Caco-2 (cell line): ENCODE data around the gene GRK3. TPM values are rescaled to one million over a fixed set of nuclear protein-coding genes. Genes with fewer than 3 reads are reported as not detected.

Experiments used
- BruUV-seq: library from RNA; stranded (reverse); fragments of 400-500 nt; replicated peaks from 2 replicates; lab custom pipeline; 2021; lab: Mats Ljungman, UMichigan
- CTCF ChIA-PET: fragments of 300-600 bp; sonication (Branson Sonifier 250); formaldehyde crosslinking; loops from one replicate; lab custom pipeline; 2022; ENCODE audit warnings: antibody characterized with exemption; lab: Charles Lee
- POLR2A ChIA-PET: fragments of 300-600 bp; sonication (Branson Sonifier 250); formaldehyde crosslinking; loops from one replicate; lab custom pipeline; 2022; ENCODE audit warnings: antibody characterized with exemption; lab: Charles Lee
- DNase-seq, 2 experiments: peaks; one replicate each; pipeline versions ENCODE4 v3.0.0 to v3.0.0-alpha.2; 2020 to 2022
- H3K27me3 ChIP-seq: replicated peaks from 2 replicates; pipeline ENCODE4 v1.6.0; 2011; ENCODE audit warnings: low read length; ENCODE audit not compliant: control insufficient read depth, insufficient read depth
- H3K36me3 ChIP-seq: 2 replicates; pipeline ENCODE4 v1.5.1; 2011; ENCODE audit warnings: low read length; ENCODE audit not compliant: control insufficient read depth, insufficient read depth
- H3K4me1 ChIP-seq: fragments of 250-450 bp; sonication (Bioruptor Pico); 2 replicates; pipeline ENCODE4 v1.5.1; 2020; ENCODE audit warnings: mild to moderate bottlenecking
- H3K4me3 ChIP-seq: 2 replicates; pipeline ENCODE4 v1.5.1; 2011; ENCODE audit warnings: low read depth, mild to moderate bottlenecking, control low read depth, low read length
- H3K9me3 ChIP-seq: fragments of 250-450 bp; sonication (Bioruptor Pico); 2 replicates; pipeline ENCODE4 v1.5.1; 2020; ENCODE audit warnings: mild to moderate bottlenecking, moderate library complexity
- H3K27ac Mint-ChIP-seq: one replicate; pipeline ENCODE4 v1.8.0; 2022; ENCODE audit warnings: mixed read lengths; ENCODE audit not compliant: unreplicated experiment
- H3K27me3 Mint-ChIP-seq: one replicate; pipeline ENCODE4 v1.8.0; 2022; ENCODE audit warnings: mixed read lengths; ENCODE audit not compliant: insufficient read depth, unreplicated experiment
- H3K36me3 Mint-ChIP-seq: one replicate; pipeline ENCODE4 v1.8.0; 2022; ENCODE audit warnings: mild to moderate bottlenecking, mixed read lengths; ENCODE audit not compliant: insufficient read depth, unreplicated experiment
- H3K4me1 Mint-ChIP-seq: one replicate; pipeline ENCODE4 v1.8.0; 2022; ENCODE audit warnings: low read depth, mixed read lengths; ENCODE audit not compliant: unreplicated experiment
- H3K4me3 Mint-ChIP-seq: one replicate; pipeline ENCODE4 v1.8.0; 2022; ENCODE audit warnings: mild to moderate bottlenecking, moderate library complexity, mixed read lengths; ENCODE audit not compliant: unreplicated experiment
- H3K9me3 Mint-ChIP-seq: one replicate; pipeline ENCODE4 v1.8.0; 2022; ENCODE audit warnings: mixed read lengths; ENCODE audit not compliant: unreplicated experiment
- intact Hi-C: fragments of 100-400 bp; cut with micrococcal nuclease; formaldehyde crosslinking; loops from one replicate; pipeline ENCODE4 v1.10.0; 2022; ENCODE audit not compliant: unreplicated experiment
- total RNA-seq: library from RNA; stranded (reverse); gene quantifications from 2 replicates; pipeline ENCODE4 v1.2.3, GENCODE V29; 2022
- TF ChIP-seq, protein P1 (sequence below), 2 experiments: fragments of 200-600 bp in 1 of 2; IDR thresholded peaks; 1 replicate in 1 of 2; 2 replicates in 1 of 2; pipeline versions ENCODE4 v1.5.1 to v1.8.0; 2011 to 2022; ENCODE audit warnings: antibody characterized with exemption in 1 of 2, control low read depth in 1 of 2, inconsistent platforms in 1 of 2, low read depth in 1 of 2, low read length in 1 of 2, mild to moderate bottlenecking in 1 of 2, moderate library complexity in 1 of 2; ENCODE audit not compliant: insufficient read depth in 1 of 2, severe bottlenecking in 1 of 2, unreplicated experiment in 1 of 2

The GRK3 gene
- total RNA-seq, 1 experiment from 2014 or later, result 9.7 TPM

DNA sequence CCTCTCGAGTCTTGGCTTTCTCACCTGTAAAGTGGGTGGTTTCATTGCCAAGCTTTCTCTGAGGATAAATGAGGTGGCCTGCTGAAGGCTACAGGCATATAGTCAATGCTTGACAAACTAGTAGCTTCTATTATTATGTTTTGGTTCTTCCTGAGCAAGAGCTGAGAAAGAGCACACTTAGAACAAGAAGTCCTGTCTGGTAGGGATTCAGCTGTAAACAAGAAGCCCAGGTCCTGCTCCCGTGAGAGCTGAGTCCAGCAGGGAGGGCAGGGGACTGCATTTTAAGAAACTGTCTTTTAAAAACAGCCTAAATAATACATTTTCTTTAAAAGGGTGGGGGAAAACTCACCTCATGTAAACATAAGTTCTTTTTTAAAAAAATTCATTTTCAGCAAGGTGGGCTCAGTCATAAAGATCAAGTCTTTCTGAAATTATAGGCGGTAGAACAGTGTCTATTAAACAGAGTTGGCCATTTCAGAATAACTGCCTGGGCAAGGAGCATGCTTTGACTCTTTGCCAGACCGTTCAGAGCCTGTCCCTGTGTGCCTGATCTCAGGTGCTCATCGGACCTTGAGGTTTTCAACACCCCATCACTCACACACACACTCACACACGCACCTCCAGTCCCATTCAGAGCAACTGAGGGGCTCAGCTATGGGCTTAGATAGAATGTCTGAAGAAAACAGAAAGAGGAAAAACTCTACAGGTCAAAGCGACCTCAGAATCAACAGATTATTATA lies 148.4 kb downstream of the GRK3 start:
- no TSS peak for BruUV-seq
- DNase-seq, result no peak
- H3K36me3 ChIP-seq, result no peaks in the 10 kb centered on the region
- intact Hi-C loops, result no loop called here
- Mint-ChIP-seq H3K27ac (no peak overlapping the region), H3K36me3 (peaks cover 4% of the 10 kb centered on the region), H3K27me3 (no peaks in the 10 kb centered on the region), H3K4me3 (no peak overlapping the region), H3K9me3 (no peaks in the 10 kb centered on the region), H3K4me1 (no peaks in the 10 kb centered on the region)
- no peaks in the 10 kb centered on the region for H3K9me3 ChIP-seq
- H3K4me1 ChIP-seq, result no peaks in the 10 kb centered on the region
- H3K27me3 ChIP-seq, result no peaks in the 10 kb centered on the region
- CTCF ChIA-PET, result no interaction called here
- H3K4me3 ChIP-seq, result no peak overlapping the region
- POLR2A ChIA-PET, result no interaction called here
- TF ChIP-seq, protein P1, sequence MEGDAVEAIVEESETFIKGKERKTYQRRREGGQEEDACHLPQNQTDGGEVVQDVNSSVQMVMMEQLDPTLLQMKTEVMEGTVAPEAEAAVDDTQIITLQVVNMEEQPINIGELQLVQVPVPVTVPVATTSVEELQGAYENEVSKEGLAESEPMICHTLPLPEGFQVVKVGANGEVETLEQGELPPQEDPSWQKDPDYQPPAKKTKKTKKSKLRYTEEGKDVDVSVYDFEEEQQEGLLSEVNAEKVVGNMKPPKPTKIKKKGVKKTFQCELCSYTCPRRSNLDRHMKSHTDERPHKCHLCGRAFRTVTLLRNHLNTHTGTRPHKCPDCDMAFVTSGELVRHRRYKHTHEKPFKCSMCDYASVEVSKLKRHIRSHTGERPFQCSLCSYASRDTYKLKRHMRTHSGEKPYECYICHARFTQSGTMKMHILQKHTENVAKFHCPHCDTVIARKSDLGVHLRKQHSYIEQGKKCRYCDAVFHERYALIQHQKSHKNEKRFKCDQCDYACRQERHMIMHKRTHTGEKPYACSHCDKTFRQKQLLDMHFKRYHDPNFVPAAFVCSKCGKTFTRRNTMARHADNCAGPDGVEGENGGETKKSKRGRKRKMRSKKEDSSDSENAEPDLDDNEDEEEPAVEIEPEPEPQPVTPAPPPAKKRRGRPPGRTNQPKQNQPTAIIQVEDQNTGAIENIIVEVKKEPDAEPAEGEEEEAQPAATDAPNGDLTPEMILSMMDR (IDR thresholded peaks at IDR 0.05; ENCODE audit: insufficient read depth in 1 of 2, low read depth in 1 of 2, low read length in 1 of 2, severe bottlenecking in 1 of 2, unreplicated experiment in 1 of 2), result no peak

DNA sequence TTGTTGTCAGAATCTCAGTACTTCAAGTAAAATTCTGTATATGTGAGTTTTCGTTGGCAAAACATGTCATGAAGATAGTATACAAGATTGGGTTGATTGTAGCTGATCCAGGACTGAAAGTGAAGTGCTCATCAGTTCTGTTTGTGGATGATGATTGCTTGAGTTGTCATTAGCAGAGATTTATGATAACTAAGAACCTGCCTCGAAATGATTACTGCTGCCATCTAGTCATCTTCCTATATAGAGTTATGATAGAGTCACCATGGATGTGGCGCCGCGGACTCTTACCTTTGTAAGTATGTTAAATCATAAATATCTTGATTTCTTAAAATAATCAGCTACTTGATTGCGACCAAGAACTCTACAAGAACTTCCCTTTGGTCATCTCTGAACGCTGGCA lies 149.6 kb downstream of the GRK3 start:
- Histone ChIP-seq H3K9me3 (no peaks in the 10 kb centered on the region), H3K36me3 (no peaks in the 10 kb centered on the region), H3K27me3 (no peaks in the 10 kb centered on the region), H3K4me1 (no peaks in the 10 kb centered on the region), H3K4me3 (no peak overlapping the region)
- Mint-ChIP-seq H3K4me1 (no peaks in the 10 kb centered on the region), H3K36me3 (peaks cover 4% of the 10 kb centered on the region), H3K27me3 (no peaks in the 10 kb centered on the region), H3K27ac (no peak overlapping the region), H3K4me3 (no peak overlapping the region), H3K9me3 (no peaks in the 10 kb centered on the region)
- TF ChIP-seq, protein P1 (IDR thresholded peaks at IDR 0.05; ENCODE audit: insufficient read depth in 1 of 2, low read depth in 1 of 2, low read length in 1 of 2, severe bottlenecking in 1 of 2, unreplicated experiment in 1 of 2), result no peak
- no peak for DNase-seq
- CTCF ChIA-PET, result interaction anchor here (0.6 kb wide), 1 partner anchor 12 kb away, joined by 5 read pairs; no protein-coding TSS in a partner anchor
- POLR2A ChIA-PET, result no interaction called here
- BruUV-seq, result no TSS peak
- intact Hi-C loops, result no loop called here

DNA sequence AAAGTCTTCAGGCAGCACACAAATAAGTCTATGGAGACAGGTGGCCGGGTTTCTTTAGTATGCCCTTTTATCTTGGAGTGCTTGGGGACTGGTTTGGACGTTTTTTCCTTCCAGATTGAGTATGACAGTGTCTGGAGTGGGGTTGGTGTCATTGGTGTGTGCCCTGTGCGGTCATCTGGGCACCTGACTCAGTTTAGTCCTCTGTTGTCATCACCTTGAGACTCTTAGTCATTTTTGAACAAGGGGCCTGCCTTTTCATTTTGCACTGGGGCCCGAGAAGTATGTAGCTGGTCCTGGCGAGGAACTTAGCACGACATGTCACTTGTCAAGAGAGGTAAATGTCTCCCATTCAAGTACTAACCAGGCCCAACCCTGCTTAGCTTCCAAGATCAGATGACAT lies 150.3 kb downstream of the GRK3 start:
- H3K4me3 ChIP-seq, result no peak overlapping the region
- H3K36me3 Mint-ChIP-seq, result peaks cover 4% of the 10 kb centered on the region
- BruUV-seq, result no TSS peak
- no peaks in the 10 kb centered on the region for H3K9me3 Mint-ChIP-seq
- intact Hi-C loops, result no loop called here
- H3K27me3 ChIP-seq, result no peaks in the 10 kb centered on the region
- ChIA-PET CTCF (no interaction called here), POLR2A (no interaction called here)
- no peak for DNase-seq
- no peaks in the 10 kb centered on the region for H3K4me1 ChIP-seq
- H3K4me3 Mint-ChIP-seq, result no peak overlapping the region
- no peaks in the 10 kb centered on the region for H3K27me3 Mint-ChIP-seq
- TF ChIP-seq, protein P1 (IDR thresholded peaks at IDR 0.05; ENCODE audit: insufficient read depth in 1 of 2, low read depth in 1 of 2, low read length in 1 of 2, severe bottlenecking in 1 of 2, unreplicated experiment in 1 of 2), result no peak
- no peak overlapping the region for H3K27ac Mint-ChIP-seq
- no peaks in the 10 kb centered on the region for H3K4me1 Mint-ChIP-seq
- H3K9me3 ChIP-seq, result no peaks in the 10 kb centered on the region
- no peaks in the 10 kb centered on the region for H3K36me3 ChIP-seq
